ENCODE measurements around the gene ACOX3. TPM values are rescaled to one million over a fixed set of nuclear protein-coding genes. Genes with fewer than 3 reads are reported as not detected.

Gene ACOX3
- total and polyA plus RNA-seq, 2 of the 8 experiments (the other 6 are each of a cell fraction or from before 2014, with no cell fraction given): 2.5 to 9.9 TPM

GRCh38 chr4:8356856-8357255, 83.7 kb downstream of the ACOX3 start:
- 86% methylated on average over 8 of the region's 8 CpGs; no CpG with 5 or more reads in 1 of the 2 experiments for WGBS, 2 experiments (ENCODE audit: extremely low coverage in 1 of 2, insufficient coverage in 1 of 2, insufficient read length in 1 of 2, insufficient replicate concordance in 2 of 2, low coverage in 1 of 2, low lambda C conversion rate in 2 of 2, missing lambda C conversion rate in 1 of 2)
- Histone ChIP-seq H2BK120ac (replicated peaks; ENCODE audit: low read depth, low read length) (peak overlapping the region; percentile 65), H3K79me2 (ENCODE audit: control insufficient read depth in 1 of 2, insufficient read depth in 2 of 2, low read length in 2 of 2) (no peaks in the 10 kb centered on the region), H3K4me3 (ENCODE audit: extremely low read depth in 1 of 4, insufficient read depth in 2 of 4, low read depth in 3 of 4, low read length in 4 of 4) (no peak overlapping the region), H3K56ac (replicated peaks; ENCODE audit: insufficient read length, low read depth, low read length) (no peak overlapping the region), H3K9ac (replicated peaks in 1 of 4; ENCODE audit: extremely low read depth in 1 of 4, low read depth in 3 of 4, low read length in 3 of 4) (no peak overlapping the region), H3K4ac (replicated peaks; ENCODE audit: insufficient read length, low read depth, low read length) (peak overlapping the region; percentile 86), H3K4me1 (replicated peaks in 1 of 4; ENCODE audit: control insufficient read depth in 3 of 4, insufficient read depth in 4 of 4, low read length in 3 of 4) (peaks cover 8 to 25% (median 20%) of the 10 kb centered on the region in 4 experiments; a peak in 6 of 7 replicates), H2BK15ac (ENCODE audit: low read length) (peak overlapping the region; percentile 21), H3K36me3 (ENCODE audit: control insufficient read depth in 2 of 4, insufficient read depth in 4 of 4, low read length in 3 of 4) (no peaks in the 10 kb centered on the region; a peak in 1 of 8 replicates), H3K27me3 (replicated peaks in 1 of 4; ENCODE audit: control insufficient read depth in 3 of 4, extremely low read depth in 1 of 4, insufficient read depth in 3 of 4, low read length in 3 of 4) (peaks cover 0 to 23% (median 2%) of the 10 kb centered on the region in 4 experiments; a peak in 5 of 7 replicates), H2BK20ac (ENCODE audit: low read length) (peak overlapping the region; percentile 27), H3K18ac (ENCODE audit: extremely low read depth, low read length) (peak overlapping the region; percentile 12), H3K4me2 (ENCODE audit: insufficient read depth in 1 of 2, low read depth in 2 of 2, low read length in 2 of 2) (peak overlapping the region; percentile 14 to 62; a peak in 2 of 4 replicates), H4K91ac (replicated peaks; ENCODE audit: insufficient read length, low read length) (peak overlapping the region; percentile 9), H2AK5ac (ENCODE audit: low read depth, low read length) (peak overlapping the region; percentile 95), H3K14ac (ENCODE audit: insufficient read length) (peak overlapping the region; percentile 9), H4K5ac (ENCODE audit: insufficient read length, low read depth, low read length) (no peak overlapping the region), H3K9me3 (ENCODE audit: insufficient read depth in 2 of 2, low read depth in 1 of 2, low read length in 1 of 2) (peaks cover 4 to 11% of the 10 kb centered on the region in 2 experiments; a peak in 2 of 4 replicates), H4K20me1 (replicated peaks in 1 of 2; ENCODE audit: control insufficient read depth in 1 of 2, insufficient read depth in 2 of 2, low read length in 2 of 2) (no peaks in the 10 kb centered on the region), H2BK12ac (ENCODE audit: low read depth, low read length) (peak overlapping the region; percentile 72), H2AFZ (ENCODE audit: low read length) (no peak overlapping the region), H3K23me2 (ENCODE audit: low read depth, low read length) (peaks cover 4% of the 10 kb centered on the region; the same call in 1 of the 2 replicates), H4K8ac (ENCODE audit: extremely low read depth, insufficient read depth, low read length) (no peak overlapping the region), H3K27ac (ENCODE audit: low read depth, low read length) (no peak overlapping the region), H3K23ac (ENCODE audit: insufficient read length) (no peak overlapping the region), H3K79me1 (ENCODE audit: low read depth, low read length) (no peaks in the 10 kb centered on the region), H2BK5ac (ENCODE audit: low read depth, low read length) (peak overlapping the region; percentile 91; the same call in 1 of the 2 replicates)
- POLR2A ChIA-PET (ENCODE audit: partially characterized antibody): interaction anchor here (0.6 to 1.4 kb wide), 3 partner anchors 8 to 88 kb away, joined by 3 read pairs; partner anchors contain the start of gene HTRA3
- TF ChIP-seq CHD1 (IDR thresholded peaks at IDR 0.05; ENCODE audit: low read depth, low read length) (no peak), KDM1A (IDR thresholded peaks at IDR 0.05; ENCODE audit: borderline replicate concordance, low read length) (no peak), CREB1 (IDR thresholded peaks at IDR 0.05) (no peak), RAD21 (IDR thresholded peaks at IDR 0.05 in 1 of 2, conservative IDR thresholded peaks at IDR 0.05 in 1 of 2; ENCODE audit: low read depth in 2 of 2, low read length in 2 of 2) (no peak), ZNF274 (IDR thresholded peaks at IDR 0.05; ENCODE audit: borderline replicate concordance, extremely low read depth, low read length) (no peak), BCL11A (IDR thresholded peaks at IDR 0.05; ENCODE audit: low read depth in 2 of 2, low read length in 2 of 2) (no peak), CTCF (IDR thresholded peaks at IDR 0.05; ENCODE audit: control extremely low read depth in 1 of 3, insufficient read depth in 1 of 3, low read depth in 1 of 3, low read length in 3 of 3) (no peak), GABPA (IDR thresholded peaks at IDR 0.05; ENCODE audit: borderline replicate concordance, insufficient read depth, low read length) (no peak), ASH2L (IDR thresholded peaks at IDR 0.05; ENCODE audit: low read length) (no peak)
- FAIRE-seq: no peak
- CTCF ChIA-PET (ENCODE audit: partially characterized antibody): interaction anchor here (2.0 kb wide), 1 partner anchor 13 kb away, joined by 8 read pairs; no protein-coding TSS in a partner anchor
- no peak for DNase-seq (ENCODE audit: low read depth in 1 of 2, low spot score in 2 of 2)
